A204.1 (cell line): ENCODE results near the gene TNRC6B.
"Not testable (repeated sequence)": the region's sequence is repeated elsewhere in the genome, so short reads cannot be mapped to it uniquely, and the experiment has no call there.

Experiments
- FAIRE-seq: peaks from 2 replicates; lab custom pipeline; 2012; peaks lifted over from hg19 to GRCh38; lab: Jason Lieb, UNC

Gene TNRC6B

GRCh38 chr22:40216041-40216756, 38.5 kb downstream of the TNRC6B start:
- no peak for FAIRE-seq

GRCh38 chr22:40218152-40218551, 40.4 kb downstream of the TNRC6B start:
- FAIRE-seq = no peak

DNA sequence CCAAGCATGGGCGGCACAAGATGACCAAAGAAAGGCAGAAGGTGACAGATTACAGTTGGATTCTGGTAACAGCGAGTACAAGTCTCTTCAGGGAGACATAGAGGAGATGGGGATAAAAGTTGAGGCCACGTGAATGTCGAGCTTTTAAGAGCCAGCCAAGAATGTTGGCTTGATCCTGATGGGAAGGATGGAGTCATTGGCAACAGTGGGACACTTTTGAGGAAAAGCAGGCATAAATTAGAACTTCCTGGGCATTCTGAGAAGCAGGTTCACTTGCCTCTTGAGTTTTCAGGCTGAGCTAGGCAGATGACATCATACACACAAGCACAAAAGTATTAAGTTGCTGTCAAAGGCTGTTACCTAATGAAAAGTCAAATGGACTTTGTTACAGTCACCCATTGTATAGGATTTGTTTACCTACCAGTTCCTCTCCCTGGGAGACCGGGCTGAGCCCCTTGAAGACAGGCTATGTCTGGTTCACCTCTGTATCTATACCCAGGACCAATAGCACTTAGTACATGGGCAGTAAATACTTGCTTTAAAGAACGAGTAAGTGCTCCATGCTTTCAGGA, 41.1 kb downstream of the TNRC6B start:
- FAIRE-seq = no peak

- FAIRE-seq = no peak
Observed at GRCh38 chr22:40220316-40221054, 42.8 kb downstream of the TNRC6B start.

DNA sequence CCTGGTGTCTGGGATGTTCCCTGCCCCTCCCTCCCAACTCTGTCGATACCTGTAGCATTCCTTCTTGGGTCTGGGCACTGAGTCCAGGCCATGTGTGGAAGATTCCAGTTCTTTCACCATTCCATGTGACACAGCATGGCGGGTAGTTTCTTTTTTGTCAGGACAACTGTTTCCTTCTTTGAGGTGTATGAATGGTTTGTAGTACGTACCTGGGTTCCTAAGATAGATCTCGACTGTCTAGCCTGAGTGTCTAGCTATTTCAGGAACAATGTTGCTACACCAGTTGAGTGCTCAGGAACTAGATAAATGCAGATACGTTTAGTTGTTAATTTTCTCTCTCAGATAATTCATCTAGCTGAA, 43.3 kb downstream of the TNRC6B start:
- no peak for FAIRE-seq

DNA sequence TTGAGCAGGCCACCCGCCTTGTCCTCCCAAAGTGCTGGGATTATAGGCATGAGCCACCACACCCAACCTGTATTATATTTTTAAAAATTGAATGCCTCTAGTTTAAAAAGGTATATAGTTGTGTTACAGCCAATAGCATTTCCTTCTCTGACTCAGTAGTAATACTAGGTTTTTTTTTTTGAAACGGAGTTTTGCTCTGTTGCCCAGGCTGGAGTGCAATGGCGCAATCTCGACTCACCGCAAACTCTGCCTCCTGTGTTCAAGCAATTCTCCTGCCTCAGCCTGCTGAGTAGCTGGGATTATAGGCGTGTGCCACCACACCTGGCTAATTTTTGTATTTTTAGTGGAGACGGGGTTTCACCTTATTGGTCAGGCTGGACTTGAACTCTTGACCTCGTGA, 45.3 kb downstream of the TNRC6B start:
- not testable (repeated sequence) for FAIRE-seq

GRCh38 chr22:40224702-40225101, 47.0 kb downstream of the TNRC6B start:
- no peak for FAIRE-seq

- FAIRE-seq = no peak
Observed at GRCh38 chr22:40226620-40227019, 48.9 kb downstream of the TNRC6B start.

- no peak for FAIRE-seq
Observed at GRCh38 chr22:40231618-40232313, 54.0 kb downstream of the TNRC6B start.

GRCh38 chr22:40232624-40233023, 54.9 kb downstream of the TNRC6B start:
- FAIRE-seq = no peak

GRCh38 chr22:40233886-40234285, 56.2 kb downstream of the TNRC6B start:
- no peak for FAIRE-seq

GRCh38 chr22:40234658-40235057, 56.9 kb downstream of the TNRC6B start:
- FAIRE-seq = no peak

- FAIRE-seq = no peak
Observed at GRCh38 chr22:40235308-40235707, 57.6 kb downstream of the TNRC6B start.

GRCh38 chr22:40236131-40236665, 58.5 kb downstream of the TNRC6B start:
- FAIRE-seq = no peak

DNA sequence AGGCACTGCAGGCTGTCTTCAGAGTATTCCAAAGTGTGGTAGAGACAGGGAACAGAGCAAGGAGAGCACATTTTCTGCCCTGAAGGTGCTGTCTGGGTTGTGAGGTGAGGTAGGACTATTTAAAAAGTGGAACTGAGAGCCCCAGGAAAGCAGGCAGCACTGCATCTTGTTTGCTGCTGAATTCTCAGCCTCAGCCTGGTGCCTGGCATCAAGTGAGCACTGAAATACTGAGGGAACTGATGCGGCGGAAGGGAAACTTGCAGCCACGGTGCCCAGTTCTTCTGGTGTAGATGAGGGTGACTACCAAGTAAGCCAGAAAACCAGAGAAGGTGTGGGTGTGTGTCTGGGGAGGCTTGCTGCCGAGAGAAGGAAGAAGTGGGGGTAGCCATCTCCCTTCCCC, 59.5 kb downstream of the TNRC6B start:
- no peak for FAIRE-seq

DNA sequence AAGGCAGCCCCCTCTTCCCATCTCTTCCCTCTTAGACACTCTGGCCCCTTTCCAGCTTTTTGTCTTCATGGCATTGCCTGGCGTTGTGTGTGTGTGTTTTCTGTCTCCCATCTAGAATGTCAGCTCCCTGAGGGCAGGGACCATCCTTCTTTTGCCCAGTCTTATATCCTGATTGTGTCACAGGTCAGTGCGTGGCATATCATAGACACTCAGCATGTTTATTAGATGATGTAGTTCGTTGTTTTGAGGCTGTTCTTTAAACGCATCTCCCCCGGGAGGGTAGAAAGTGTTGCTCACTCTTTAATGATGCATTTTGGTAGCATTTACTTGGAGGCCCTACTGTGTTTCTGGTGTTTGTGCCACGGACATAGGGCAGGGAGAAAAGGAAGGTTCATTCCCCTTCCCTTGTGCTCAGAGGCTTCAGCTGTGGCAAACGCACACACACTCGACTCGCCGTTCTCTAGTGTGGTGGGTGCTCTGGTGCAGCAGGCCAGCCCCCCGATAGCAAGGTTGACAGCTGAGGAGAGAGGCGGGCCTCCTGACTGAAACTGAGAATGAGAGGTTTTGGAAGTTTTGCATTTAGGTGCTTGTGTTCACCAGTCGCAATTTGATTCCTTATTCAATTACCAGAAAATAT, 60.2 kb downstream of the TNRC6B start:
- no peak for FAIRE-seq

DNA sequence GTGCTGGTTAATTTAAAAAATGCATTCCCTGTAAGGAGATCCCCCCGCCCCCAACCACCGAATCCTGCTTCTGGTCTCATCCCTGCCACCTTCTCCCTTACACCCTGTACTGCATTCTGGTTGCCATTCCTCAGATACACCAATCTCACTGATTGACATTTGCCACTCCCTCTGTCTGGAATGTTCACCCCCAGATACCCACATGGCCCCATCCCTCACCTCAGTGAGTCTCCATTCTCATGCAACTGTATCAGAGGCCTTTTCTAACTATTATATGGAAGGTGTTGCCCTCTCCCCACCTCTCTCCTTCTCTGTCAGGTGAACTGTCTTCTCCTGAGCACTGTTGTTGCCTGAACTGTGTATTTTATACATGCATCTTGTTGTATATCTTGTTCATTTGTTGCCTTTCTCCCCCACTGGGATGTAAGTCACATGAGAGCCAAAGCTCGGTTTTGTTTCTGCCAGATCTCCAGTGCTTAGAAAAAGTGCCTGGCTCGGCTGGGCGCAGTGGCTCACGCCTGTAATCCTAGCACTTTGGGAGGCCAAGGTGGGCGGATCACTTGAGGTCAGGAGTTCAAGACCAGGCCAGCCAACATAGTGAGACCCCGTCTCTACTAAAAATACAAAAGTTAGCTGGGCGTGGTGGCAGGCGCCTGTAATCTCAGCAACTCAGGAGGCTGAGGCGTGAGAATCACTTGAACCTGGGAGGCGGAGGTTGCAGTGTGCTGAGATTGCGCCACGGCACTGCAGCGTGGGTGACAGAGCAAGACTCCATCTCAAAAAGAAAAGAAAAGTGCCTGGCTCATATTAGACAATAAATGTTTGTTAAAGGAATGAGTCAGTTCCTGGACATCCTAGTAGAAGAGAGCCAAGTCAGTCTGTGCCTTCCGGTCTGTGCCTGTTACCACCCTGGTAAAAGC, 61.0 kb downstream of the TNRC6B start:
- no peak for FAIRE-seq

GRCh38 chr22:40239345-40239683, 61.6 kb downstream of the TNRC6B start:
- FAIRE-seq = no peak

GRCh38 chr22:40240160-40240559, 62.4 kb downstream of the TNRC6B start:
- FAIRE-seq = no peak

GRCh38 chr22:40240686-40241085, 63.0 kb downstream of the TNRC6B start:
- FAIRE-seq = no peak

DNA sequence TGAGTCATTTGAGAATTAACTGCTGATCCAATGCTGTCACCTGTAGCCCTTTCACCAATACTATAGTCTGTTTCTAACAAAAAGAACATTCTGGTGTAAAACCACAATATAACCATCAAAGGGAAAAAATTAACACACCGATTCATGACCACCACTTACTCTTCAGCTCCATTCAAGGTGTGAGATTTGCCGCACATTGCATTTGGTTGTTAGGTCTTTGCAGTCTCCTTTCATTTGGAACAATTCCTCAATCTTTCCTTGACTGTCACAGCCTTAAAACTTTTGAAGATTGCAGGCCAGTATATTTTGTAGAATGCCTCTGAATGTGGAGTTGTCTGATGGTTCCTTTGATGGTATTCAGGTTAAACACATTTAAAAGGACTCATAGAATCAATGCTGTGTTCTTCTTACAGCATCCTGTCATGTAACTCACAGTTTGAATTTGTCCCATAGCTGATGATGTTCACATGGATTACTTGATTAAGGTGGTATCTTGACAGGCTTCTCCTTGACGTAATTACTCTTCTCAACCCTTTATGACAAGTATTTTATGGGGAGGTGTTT, 63.6 kb downstream of the TNRC6B start:
- FAIRE-seq = no peak
